Esophagus squamous epithelium (tissue), 4 donors: ENCODE measurements around the gene SCUBE2.

Source experiments
- CTCF ChIP-seq, 6 experiments: fragments of 450-650 bp in 4 of 6; fragments of 200-600 bp in 2 of 6; sonication (generic) in 2 of 6; IDR thresholded peaks; one replicate each; pipeline ENCODE4 v1.5.1; 2016 to 2019; ENCODE audit warnings: antibody characterized with exemption in 6 of 6, mild to moderate bottlenecking in 4 of 6, moderate library complexity in 4 of 6
- POLR2A ChIP-seq, 4 donors: fragments of 450-650 bp; IDR thresholded peaks; one replicate each; pipeline ENCODE4 v1.6.1; 2017; ENCODE audit warnings: antibody characterized with exemption in 4 of 4, mild to moderate bottlenecking in 4 of 4, moderate library complexity in 3 of 4

GRCh38 chr11:9037963-9038362 is 53.4 kb downstream of the SCUBE2 start:
- no peak for TF ChIP-seq CTCF (IDR thresholded peaks at IDR 0.05)
- TF ChIP-seq POLR2A (IDR thresholded peaks at IDR 0.05), result no peak
